Measurements from ENCODE around the gene CST4. TPM values are rescaled to one million over a fixed set of nuclear protein-coding genes. Genes with fewer than 3 reads are reported as not detected.

Gene CST4
- total RNA-seq, 1 experiment from 2014 or later, result not detected

DNA sequence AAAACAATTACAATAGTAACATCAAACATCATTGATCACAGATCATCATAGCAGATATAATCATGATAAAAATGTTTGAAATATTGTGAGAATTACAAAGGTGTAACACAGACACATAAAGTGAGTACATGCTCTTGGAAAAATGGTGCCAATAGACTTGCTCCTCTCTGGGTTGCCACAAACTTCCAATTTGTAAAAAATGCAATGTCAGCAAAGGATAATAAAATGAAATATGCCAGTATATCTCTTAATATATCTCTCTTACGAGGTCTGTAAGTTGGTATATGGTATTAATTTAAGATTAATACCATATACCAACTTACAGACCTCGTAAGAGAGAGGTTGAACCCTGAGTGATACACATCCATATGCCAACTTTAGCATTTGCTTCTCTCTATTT lies 37.7 kb downstream of the CST4 start:
- TF ChIP-seq, protein P1, sequence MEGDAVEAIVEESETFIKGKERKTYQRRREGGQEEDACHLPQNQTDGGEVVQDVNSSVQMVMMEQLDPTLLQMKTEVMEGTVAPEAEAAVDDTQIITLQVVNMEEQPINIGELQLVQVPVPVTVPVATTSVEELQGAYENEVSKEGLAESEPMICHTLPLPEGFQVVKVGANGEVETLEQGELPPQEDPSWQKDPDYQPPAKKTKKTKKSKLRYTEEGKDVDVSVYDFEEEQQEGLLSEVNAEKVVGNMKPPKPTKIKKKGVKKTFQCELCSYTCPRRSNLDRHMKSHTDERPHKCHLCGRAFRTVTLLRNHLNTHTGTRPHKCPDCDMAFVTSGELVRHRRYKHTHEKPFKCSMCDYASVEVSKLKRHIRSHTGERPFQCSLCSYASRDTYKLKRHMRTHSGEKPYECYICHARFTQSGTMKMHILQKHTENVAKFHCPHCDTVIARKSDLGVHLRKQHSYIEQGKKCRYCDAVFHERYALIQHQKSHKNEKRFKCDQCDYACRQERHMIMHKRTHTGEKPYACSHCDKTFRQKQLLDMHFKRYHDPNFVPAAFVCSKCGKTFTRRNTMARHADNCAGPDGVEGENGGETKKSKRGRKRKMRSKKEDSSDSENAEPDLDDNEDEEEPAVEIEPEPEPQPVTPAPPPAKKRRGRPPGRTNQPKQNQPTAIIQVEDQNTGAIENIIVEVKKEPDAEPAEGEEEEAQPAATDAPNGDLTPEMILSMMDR (IDR thresholded peaks at IDR 0.05; ENCODE audit: unreplicated experiment), result no peak
- H3K27ac Mint-ChIP-seq (ENCODE audit: low read depth, unreplicated experiment), result no peak overlapping the region
- DNase-seq (ENCODE audit: unreplicated experiment), result no peak
- intact Hi-C loops (cut with micrococcal nuclease), result no loop called here
- H3K27me3 Mint-ChIP-seq (ENCODE audit: insufficient read depth, unreplicated experiment), result no peaks in the 10 kb centered on the region
- CTCF ChIA-PET, result no interaction called here
- H3K4me1 Mint-ChIP-seq (ENCODE audit: insufficient read depth, unreplicated experiment), result peaks cover 2% of the 10 kb centered on the region
- POLR2A ChIA-PET, result no interaction called here
- no peaks in the 10 kb centered on the region for H3K9me3 Mint-ChIP-seq (ENCODE audit: unreplicated experiment)
- BruUV-seq (replicated peaks), result no TSS peak
- no peaks in the 10 kb centered on the region for H3K36me3 Mint-ChIP-seq (ENCODE audit: insufficient read depth, unreplicated experiment)
- no peak overlapping the region for H3K4me3 Mint-ChIP-seq (ENCODE audit: unreplicated experiment)

DNA sequence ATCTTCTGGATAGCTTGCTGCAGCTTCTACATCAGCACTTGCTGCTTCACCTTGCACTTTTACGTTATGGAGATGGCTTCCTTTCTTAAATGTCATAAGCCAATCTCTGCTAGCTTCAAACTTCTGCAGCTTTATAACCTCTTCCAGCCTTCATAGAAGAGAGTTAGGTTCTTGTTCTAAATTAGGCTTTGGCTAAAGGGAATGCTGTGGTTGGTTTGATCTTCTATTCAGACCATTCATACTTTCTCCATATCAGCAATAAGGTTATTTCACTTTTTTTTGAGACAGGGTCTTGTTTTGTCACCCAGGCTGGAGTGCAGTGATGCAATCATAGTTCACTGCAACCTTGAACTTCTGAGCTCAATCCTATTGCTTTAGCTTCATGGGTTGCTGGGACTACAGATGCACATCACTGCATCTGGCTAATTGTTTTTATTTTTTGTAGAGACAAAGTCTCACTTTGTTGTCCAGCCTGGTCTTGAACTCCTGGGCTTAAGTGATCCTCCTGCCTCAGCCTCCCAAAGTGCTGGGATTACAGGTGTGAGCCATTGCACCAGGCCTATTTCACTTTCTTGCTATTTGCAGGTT lies 38.9 kb downstream of the CST4 start:
- Mint-ChIP-seq H3K36me3 (ENCODE audit: insufficient read depth, unreplicated experiment) (no peaks in the 10 kb centered on the region), H3K4me3 (ENCODE audit: unreplicated experiment) (no peak overlapping the region), H3K27ac (ENCODE audit: low read depth, unreplicated experiment) (no peak overlapping the region), H3K4me1 (ENCODE audit: insufficient read depth, unreplicated experiment) (peaks cover 6% of the 10 kb centered on the region), H3K27me3 (ENCODE audit: insufficient read depth, unreplicated experiment) (no peaks in the 10 kb centered on the region), H3K9me3 (ENCODE audit: unreplicated experiment) (no peaks in the 10 kb centered on the region)
- intact Hi-C loops (cut with micrococcal nuclease), result no loop called here
- CTCF ChIA-PET, result interaction anchor here (1.0 to 3.0 kb wide), 4 partner anchors 14 to 209 kb away, joined by 3 to 18 read pairs (median 3); no protein-coding TSS in a partner anchor
- TF ChIP-seq, protein P1 (IDR thresholded peaks at IDR 0.05; ENCODE audit: unreplicated experiment), result no peak
- DNase-seq (ENCODE audit: unreplicated experiment), result no peak
- BruUV-seq (replicated peaks), result no TSS peak
- POLR2A ChIA-PET, result interaction anchor here (1.0 to 1.3 kb wide), 2 partner anchors 27 to 300 kb away, joined by 3 read pairs; partner anchors contain the start of gene NXT1

DNA sequence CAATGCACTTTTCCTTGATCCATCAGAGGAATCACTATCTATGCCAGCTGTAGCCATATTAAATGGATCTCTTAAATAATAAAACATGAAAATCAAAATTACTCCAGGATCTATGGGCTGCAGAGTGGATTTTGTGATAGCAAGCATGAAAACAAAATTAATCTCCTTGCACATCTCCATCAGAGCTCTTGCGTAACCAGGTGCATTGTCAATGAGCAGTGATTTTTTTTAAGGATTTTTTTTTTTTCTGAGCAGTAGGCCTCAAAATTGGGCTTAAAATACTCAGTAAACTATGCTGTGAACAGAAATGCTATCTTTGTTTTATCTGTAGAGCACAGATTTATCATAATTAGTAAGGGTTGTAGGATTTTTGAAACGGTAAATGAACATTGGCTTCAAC lies 39.6 kb downstream of the CST4 start:
- DNase-seq (ENCODE audit: unreplicated experiment), result no peak
- no peaks in the 10 kb centered on the region for H3K36me3 Mint-ChIP-seq (ENCODE audit: insufficient read depth, unreplicated experiment)
- H3K4me1 Mint-ChIP-seq (ENCODE audit: insufficient read depth, unreplicated experiment), result peaks cover 6% of the 10 kb centered on the region
- ChIA-PET CTCF (interaction anchor here (0.6 to 3.0 kb wide), 4 partner anchors 19 to 102 kb away, joined by 3 to 18 read pairs (median 4); no protein-coding TSS in a partner anchor), POLR2A (interaction anchor here (1.0 to 1.3 kb wide), 2 partner anchors 26 to 299 kb away, joined by 3 read pairs; partner anchors contain the start of gene NXT1)
- H3K9me3 Mint-ChIP-seq (ENCODE audit: unreplicated experiment), result no peaks in the 10 kb centered on the region
- no peak overlapping the region for H3K27ac Mint-ChIP-seq (ENCODE audit: low read depth, unreplicated experiment)
- TF ChIP-seq, protein P1 (IDR thresholded peaks at IDR 0.05; ENCODE audit: unreplicated experiment), result no peak
- H3K27me3 Mint-ChIP-seq (ENCODE audit: insufficient read depth, unreplicated experiment), result no peaks in the 10 kb centered on the region
- intact Hi-C loops (cut with micrococcal nuclease), result no loop called here
- no TSS peak for BruUV-seq (replicated peaks)
- H3K4me3 Mint-ChIP-seq (ENCODE audit: unreplicated experiment), result no peak overlapping the region

DNA sequence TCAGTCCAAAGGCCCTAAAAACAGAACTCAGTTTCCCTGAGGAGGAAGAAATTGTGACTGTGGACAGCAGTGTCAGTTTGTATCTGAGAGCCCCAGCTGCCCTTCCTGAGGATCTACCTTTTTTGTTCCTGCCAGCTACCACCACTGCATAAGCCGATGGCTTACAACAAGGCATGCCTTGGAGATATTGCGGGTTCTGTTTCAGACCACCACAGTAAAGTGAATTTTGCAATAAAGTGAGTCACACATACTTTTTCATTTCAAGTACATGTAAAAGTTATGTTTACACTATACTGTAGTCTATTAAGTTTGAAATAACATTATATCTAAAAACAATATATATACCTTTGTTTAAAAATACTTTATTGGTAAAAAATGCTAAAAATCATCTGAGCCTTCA lies 41.5 kb downstream of the CST4 start:
- BruUV-seq (replicated peaks), result no TSS peak
- Mint-ChIP-seq H3K27me3 (ENCODE audit: insufficient read depth, unreplicated experiment) (no peaks in the 10 kb centered on the region), H3K27ac (ENCODE audit: low read depth, unreplicated experiment) (no peak overlapping the region), H3K4me1 (ENCODE audit: insufficient read depth, unreplicated experiment) (peaks cover 12% of the 10 kb centered on the region), H3K4me3 (ENCODE audit: unreplicated experiment) (no peak overlapping the region), H3K36me3 (ENCODE audit: insufficient read depth, unreplicated experiment) (no peaks in the 10 kb centered on the region), H3K9me3 (ENCODE audit: unreplicated experiment) (no peaks in the 10 kb centered on the region)
- ChIA-PET CTCF (interaction anchor here (0.7 kb wide), 1 partner anchor 241 kb away, joined by 3 read pairs; no protein-coding TSS in a partner anchor), POLR2A (interaction anchor here (0.9 to 2.1 kb wide), 3 partner anchors 18 to 227 kb away, joined by 3 to 5 read pairs (median 5); partner anchors contain the start of gene NAPB)
- no peak for DNase-seq (ENCODE audit: unreplicated experiment)
- intact Hi-C loops (cut with micrococcal nuclease), result no loop called here
- TF ChIP-seq, protein P1 (IDR thresholded peaks at IDR 0.05; ENCODE audit: unreplicated experiment), result no peak
